NCI-H2227 (cell line): ENCODE measurements around the gene CIAPIN1.
"Not testable (repeated sequence)": the region's sequence is repeated elsewhere in the genome, so short reads cannot be mapped to it uniquely, and the experiment has no call there.

ENCODE experiments used
- DNase-seq: peaks from one replicate; lab custom pipeline; 2025; ENCODE audit not compliant: unreplicated experiment; lab: John Stamatoyannopoulos, UW

The CIAPIN1 gene

DNA sequence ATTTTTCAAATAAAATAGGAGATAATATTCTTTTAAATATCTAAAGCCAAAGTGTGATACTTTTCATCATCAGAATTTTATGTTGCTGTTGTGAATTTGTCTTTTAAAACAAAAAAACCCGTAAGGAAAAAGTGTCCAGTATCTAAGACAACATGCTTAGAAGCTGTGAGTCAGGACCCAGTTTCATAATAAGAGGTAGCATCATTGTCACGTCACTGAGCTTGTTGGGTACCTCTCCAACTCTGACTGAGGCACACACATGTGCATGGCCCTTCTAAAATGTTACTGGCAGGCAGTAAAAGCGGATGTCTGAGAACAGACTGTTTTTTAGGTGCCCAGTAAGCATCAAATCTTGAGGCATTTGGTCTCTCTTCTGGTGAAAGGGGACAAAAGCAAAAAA is 2.5 kb downstream of the CIAPIN1 start:
- DNase-seq = no peak

DNA sequence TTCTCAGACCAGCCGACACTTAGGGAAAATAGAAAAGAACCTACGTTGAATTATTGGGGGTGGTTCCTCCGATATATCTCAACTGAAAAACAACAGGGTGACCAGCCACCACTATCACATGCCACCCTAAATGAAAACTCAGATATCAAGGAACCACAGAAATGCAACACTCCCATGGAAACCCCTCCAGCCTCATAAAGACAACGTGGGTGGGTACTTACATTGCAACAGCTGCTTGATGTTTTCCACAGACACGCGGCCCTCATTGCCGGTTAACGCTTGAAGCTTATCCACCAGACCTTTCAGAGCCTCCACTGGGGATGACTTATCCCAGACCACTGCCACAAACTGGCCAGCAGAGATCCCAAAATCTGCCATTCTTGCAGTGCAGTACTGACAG is 6.6 kb downstream of the CIAPIN1 start:
- not testable (repeated sequence) for DNase-seq

DNA sequence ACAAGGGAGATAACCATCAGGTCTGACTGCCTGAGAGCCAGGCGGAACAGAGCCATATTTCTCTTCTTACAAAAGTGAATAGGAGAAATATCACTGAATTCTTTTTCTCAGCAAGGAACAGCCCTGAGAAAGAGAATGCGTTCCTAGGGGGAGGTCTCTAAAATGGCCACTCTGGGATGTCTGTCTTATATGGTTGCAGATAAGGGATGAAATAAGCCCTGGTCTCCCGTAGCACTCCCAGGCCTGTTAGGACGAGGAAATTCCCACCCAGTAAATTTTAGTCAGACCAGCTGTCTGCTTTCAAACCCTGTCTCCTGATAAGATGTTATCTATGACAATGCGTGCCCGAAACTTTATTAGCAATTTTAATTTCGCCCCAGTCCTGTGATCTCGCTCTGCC is 7.2 kb downstream of the CIAPIN1 start:
- not testable (repeated sequence) for DNase-seq

DNA sequence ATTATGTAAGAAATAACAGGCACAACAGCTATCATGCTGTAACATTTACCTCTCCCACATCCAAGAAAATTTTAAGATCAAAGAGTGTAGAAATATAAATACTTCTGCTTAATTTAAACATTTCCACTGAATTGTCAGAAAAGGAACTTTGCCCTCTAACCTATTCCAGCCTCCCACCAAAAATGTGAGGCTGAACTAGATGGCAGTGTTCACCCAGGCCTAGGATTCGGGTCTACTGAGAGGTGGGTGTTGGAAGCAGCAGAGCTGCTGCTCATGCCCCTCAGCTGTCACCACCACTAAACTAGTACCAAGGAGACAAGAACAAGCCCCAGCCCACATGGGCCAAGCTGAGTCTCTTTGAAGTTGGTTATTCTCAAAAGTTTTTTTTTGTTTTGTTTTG is 11.3 kb downstream of the CIAPIN1 start:
- DNase-seq = no peak

DNA sequence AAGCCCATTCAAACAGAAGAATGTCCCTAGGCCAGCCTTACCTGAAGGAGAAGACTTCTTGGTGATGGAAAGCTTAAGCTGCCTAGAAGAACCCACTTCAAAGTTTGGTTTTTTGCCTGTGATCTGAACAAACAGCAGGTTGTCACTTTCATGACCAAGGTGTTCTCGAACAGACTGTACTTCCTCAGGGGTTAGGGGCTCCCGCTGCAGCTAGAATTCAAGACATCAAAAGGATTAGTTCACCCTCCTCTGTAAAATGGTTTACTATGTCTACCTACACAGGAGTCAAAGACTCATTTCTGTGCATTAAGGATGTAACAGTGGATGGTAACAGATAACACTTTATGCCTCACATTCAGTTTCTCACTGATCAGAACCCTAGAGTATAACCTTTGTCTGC is 13.2 kb downstream of the CIAPIN1 start:
- no peak for DNase-seq

DNA sequence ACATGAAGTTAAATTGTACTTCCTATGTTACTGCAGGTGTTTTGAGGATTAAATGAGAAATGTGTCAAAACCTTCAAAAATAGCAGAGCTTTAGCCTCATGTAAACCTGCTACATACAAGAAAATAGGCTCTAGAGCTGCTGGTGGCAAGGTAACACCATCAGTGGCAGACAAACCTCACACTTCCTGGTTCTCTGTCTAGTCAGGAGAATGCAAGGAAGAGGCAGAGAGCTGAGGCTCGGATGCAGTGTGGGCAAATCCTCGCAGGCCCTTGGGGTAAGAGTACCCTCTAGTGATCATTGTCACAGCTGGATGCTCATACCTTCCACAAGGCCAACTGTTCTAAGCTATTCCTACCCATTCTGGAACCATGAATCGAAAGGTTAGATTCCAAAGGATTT is 14.2 kb downstream of the CIAPIN1 start:
- no peak for DNase-seq

DNA sequence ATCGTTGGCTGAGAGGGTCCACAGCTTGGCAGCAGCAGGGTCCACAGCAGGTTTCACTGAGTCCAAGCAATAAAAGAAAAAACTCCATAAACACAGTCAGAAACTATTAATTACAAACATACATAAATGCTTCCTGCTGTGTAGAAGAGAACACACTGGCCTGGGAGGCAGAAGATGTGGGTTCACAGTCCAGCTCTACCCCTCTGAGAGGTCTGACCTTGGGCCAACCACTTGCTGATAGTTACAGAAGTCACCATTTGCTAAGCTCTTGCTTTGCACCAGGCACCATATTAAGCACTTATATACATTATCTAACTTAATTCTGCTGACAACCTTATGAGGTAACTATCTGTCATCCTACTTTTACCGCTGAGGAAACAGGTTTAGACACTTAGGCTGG is 14.7 kb downstream of the CIAPIN1 start:
- DNase-seq = no peak

DNA sequence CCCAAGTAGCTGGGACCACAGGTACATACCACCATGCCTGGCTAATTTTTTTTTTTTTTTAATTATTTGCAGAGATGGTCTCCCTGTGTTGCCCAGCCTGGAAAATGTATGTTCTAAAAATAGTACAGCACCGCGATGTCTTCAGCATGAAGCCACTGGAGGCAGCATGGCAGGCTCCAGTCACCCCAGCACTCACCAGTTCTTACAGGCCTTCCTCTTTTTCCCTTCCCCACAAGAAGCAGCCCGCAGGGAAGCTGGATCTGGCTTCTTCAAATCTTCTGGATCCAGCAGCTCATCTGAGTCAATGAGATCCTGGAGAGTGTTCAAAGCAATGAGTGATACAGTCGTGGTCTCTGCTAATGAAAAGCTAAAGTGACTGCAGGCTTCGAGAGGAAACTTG is 16.2 kb downstream of the CIAPIN1 start:
- DNase-seq = no peak

DNA sequence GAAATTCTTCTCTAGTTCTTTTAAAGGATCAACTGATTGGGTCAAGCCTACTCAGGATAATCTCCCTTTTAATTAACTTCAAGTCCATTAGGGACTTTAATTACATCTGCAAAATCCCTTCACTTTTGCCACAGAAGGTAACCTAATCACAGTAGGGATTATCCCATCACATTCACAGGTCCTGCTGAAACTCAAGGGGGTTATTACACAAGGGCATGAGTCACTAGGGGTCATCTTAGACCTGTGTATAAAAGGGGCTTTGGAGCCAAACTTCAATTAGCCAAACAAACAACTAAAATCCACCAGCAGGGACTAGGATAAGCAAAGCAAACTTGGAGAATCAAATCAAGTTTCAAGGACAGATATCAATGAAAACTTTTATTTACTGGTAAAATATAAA is 19.4 kb downstream of the CIAPIN1 start:
- DNase-seq = no peak

DNA sequence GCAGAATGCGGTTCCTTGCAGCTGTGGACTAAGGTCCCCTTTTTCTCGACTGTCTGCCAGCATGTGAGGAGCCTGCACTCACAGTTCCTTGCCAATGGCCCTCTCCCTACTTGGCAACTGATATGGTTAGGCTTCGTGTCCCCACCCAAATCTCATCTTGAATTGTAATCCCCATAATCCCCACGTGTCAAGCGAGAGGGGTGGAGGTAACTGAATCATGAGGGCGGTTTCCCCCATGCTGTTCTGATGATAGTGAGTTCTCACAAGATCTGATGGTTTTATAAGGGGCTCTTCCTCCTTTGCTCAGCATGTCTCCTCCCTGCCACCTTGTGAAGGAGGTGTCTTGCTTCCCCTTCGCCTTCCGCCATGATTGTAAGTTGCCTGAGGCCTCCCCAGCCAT is 19.9 kb downstream of the CIAPIN1 start:
- DNase-seq = no peak

DNA sequence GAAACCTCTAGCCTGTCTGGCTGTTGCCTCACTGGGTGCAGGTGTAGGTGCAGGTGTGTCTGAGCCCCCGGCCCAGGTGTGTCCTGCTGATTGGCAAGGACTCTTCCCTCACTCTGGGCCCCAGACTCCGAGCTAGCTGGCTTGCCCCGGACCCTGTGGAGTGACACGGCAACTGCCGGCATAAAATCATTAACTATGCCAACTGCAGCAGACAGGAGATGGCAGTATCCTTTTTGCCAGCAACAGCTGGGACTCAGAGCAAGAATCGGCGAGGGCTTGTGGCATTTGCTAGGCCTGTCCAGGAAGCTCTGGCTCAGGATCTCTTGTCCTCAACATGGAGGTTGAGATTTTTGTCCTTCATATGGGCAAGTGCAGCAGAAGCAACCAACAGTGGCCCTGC is 20.8 kb downstream of the CIAPIN1 start:
- no peak for DNase-seq

DNA sequence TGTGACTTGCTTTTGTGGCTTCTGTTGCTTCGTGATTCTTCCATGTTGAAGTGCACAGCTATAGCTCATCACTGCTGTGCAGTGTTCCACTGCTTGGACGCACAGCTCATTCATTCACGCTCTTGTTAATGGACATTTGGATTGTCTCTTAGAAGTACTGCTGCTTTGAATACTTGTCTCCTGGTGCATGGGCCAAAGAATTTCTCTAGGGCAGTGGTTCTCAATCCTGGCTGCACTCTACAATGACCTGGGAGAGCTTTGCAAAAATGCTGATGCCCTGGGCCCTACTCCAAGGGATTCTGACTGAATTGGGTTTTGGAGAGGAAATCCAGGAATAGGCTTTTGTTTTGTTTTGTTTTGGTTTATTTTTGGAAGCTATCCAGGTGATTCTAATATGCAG is 22.6 kb downstream of the CIAPIN1 start:
- DNase-seq = no peak

DNA sequence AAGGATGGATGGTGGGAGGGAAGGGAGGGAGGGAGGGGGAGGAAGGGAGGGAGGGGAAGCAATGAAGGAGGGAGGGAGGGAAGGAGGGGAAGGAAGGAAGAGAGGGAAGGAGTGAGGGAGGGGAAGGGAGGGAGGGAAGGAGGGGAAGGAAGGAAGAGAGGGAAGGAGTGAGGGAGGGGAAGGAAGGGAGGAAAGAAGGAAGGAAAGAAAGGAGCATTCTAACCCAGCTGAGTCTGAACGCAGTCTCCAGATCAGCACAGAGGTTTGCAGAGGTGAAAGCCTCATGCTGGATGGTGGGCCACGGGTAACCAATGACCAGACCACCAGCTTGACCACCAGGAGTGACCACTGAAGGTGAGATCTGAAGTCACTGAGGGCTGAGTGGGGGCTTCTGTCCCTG is 24.0 kb downstream of the CIAPIN1 start:
- DNase-seq = no peak

DNA sequence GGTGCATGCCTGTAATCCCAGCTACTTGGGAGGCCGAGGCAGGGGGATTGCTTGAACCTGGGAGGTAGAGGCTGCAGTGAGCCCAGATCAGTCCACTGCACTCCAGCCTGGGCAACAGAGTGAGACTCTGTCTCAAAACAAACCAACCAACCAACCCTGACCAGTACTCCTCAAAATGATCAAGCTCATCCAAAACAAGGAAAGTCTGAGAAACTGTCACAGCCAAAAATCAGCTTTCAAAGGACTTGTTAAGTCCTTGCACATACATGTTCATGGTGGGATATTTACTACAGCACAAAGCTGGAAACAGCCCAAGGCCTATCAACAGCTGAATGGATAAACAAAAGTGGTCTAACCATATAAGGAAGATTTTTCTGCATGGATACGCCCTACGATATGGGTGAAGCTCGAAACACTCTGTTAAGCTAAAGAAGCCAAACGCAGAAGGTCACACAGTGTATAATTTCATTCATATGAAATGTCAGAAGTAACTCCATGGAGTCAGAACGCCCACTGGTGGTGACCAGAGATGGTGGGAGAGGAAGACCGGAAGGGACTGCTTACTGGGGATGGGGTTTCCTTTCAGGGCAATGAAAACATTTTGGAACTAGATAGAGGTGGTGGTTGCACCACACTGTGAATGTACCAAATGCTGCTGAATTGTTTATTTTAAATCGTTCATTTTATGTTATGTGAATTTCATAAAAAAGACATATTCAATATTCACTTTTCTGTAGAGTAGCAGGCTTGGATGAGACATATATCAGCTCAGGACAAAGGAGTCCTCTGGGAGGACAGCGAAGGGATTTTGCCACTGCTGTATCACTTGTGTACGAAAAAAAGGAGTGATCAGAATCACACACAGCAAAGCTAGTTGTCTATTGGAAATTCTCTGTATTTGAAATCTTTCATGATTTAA is 24.9 kb downstream of the CIAPIN1 start:
- DNase-seq = peak; percentile 78

DNA sequence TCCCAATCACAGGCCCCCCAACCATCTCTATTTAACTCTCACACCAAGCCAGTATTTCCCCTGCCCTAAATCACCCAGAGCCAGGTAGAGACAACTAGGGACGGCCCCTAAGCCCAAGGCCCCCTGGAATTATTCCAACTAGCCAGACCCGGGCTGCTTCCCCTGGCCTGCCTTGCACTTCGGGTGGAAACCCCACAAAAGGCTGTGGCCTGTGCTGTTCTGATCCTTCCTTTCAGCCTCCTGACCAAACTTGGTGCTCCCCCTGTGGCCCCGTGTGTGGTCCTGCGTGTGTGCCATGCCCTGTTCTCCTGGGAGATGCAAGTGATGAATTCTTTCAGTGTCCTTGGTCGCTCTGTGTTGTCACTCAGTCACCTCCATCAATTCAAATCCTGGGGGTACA is 27.7 kb downstream of the CIAPIN1 start:
- DNase-seq = no peak

DNA sequence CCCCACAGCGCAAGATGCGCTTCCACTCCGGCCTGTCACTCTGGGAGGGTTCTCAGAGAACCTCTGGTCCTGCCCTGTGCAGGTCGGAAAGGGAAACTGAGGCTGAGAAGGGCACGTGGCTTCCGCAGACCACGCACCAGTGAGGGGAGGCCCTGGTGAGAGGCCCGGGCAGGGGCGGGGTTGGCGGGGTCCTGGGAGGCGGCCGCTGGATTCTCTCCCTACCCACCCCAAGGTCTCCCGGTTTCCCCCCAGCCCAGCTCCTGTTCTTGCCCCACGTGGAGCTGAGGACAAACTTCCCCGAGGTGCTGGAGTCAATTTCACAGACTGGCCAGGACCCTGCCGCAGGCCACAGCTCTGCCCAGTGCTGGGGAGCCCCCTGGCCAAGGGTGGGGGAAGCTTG is 31.1 kb downstream of the CIAPIN1 start:
- no peak for DNase-seq

DNA sequence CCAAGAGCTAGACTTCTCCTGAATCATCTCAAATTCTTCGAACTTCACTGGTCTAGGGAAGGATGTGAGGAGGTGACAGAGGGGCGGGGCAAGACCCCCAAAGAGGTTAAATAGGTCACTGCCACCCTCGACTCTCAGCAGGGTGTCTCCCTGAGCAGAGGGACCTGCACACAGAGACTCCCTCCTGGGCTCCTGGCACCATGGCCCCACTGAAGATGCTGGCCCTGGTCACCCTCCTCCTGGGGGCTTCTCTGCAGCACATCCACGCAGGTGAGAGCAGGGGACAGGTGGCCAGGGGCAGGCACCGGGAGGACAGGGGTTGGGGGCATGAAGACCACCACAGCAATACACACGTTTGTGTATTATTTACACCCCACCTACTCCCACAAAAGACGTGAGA is 33.5 kb downstream of the CIAPIN1 start:
- DNase-seq = no peak

DNA sequence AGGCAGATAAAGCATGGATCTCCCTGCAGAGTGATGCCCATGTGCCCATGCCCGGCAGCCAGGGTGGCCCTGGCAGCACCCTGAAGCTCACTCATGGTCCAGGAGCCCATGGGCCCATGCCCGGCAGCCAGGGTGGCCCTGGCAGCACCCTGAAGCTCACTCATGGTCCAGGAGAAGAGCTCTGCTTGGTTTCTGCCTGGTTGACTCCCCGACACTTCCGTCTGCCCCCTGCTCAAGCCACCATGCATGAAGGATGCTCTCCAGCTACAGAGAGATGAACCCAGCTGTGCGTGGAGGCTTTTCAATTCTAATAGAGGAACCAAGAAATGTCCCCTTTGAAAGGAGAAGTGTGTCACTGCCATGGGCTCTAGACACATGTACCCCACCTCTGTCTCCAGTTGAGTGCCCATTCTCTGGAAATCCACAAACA is 33.9 kb downstream of the CIAPIN1 start:
- DNase-seq = no peak

DNA sequence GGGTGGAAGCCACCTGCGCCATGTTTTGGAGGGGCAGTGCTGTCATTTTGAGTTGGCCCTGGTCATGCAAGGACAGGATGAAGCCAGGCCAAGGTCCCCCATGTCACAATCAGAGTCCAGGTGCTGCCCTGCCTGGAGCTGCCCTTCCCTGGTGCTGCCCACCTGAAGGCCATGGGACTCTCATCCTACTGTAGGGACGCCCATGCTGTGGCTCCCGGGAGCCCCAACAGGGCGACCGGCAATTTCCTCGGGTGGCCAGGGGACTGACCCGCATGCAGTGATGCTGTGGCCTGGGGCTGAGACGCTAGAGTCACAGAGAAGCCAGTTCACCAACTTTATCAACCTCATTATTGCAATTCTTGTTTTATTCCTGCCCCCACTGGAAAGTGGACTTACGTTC is 34.6 kb downstream of the CIAPIN1 start:
- no peak for DNase-seq

DNA sequence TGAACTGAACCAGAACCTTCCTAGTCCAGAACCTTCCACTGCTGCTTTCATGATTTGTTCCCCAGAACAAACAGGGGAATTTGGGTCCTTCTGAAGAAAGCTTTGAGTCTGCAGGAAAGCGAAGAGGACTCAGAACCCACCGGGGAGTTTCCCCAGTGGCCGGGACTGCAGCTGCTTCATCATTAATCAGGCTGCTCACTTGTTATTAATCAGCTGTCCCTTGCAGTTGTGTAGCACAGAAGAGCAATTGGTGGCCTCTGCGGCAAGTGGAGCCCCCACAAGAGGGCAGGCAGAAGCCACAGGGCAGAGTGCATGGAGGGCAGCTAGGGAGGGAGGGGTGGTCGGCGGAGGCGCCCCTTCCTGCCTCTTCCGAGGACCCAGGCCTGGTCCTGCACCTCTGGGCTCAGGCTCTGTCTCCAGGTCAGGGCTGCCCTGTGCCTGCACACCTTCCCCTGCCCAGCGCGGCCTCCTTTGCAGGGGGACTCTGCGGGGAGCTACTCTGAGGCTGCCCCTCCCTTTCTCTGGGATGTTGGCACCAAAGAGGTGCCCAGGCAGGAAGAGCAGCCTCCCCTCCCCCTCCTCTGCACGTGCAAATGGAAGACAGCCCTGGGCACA is 35.7 kb downstream of the CIAPIN1 start:
- no peak for DNase-seq

DNA sequence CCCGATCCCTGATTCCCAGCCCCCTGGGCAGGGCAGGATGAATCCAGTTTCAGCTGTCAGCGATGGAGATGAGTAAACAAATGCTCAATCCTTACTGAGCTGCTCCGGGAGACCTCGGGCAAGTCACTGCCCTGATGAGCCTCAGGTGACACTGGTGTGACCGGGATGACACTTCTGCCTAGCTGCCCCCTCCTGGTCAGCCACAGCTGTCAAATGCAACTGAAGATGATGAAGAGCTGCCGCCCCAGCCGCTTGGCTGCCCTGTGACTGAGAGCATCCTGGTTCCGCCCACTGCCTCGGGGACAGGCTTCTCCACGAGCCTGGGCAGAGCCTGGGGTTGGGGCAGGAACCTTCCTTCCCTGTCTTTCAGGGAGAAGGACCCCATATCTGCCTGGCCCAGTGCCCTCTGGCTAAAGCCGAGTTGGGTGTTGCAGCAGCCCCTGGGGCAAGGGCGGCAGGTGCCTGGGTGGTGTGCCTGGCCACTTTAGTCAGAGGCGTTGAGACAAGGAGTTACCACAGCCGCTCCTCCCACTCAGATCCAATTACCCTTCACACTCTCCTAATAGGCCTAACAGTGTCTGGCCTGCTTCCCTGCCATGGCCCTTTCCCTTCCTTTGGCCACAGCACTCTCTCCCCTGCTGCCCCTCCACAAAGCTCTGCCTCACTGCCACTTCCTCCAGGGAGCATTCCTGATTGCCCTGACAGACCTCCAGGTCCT is 37.2 kb downstream of the CIAPIN1 start:
- DNase-seq = no peak

DNA sequence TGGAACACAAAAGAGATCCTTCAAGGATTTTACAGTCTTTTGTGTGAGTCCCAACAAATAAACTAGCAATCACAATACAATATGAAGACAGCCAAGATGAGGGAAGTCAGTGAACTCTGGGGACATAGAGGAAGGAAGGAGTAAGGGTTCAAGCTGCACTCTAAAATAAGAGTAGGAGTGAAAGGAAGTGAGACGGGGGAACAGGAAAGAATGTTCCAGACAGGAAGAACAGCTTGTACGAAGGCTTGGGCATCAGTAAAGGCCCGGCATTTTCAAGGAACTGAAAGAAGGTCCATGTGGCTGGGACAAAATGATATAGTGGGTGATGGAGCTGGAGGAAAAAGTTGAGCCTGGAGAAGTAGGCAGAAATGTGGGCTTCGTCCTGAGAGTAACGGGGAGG is 38.1 kb downstream of the CIAPIN1 start:
- no peak for DNase-seq
